Measurements from ENCODE around the gene NPAT.
A peak's percentile ranks its signal among the peaks of the same experiment; 100 is the strongest.

Gene NPAT

GRCh38 chr11:108233277-108233945 is 11.0 kb upstream of the NPAT start:
- Histone ChIP-seq H3K27ac (no peak overlapping the region), H3K27me3 (ENCODE audit: insufficient read depth, low read depth, severe bottlenecking) (no peaks in the 10 kb centered on the region), H3K36me3 (peaks cover 51% of the 10 kb centered on the region), H3K9me3 (ENCODE audit: severe bottlenecking) (no peaks in the 10 kb centered on the region), H3K4me3 (ENCODE audit: low read depth, low read length) (no peak overlapping the region)
- DNase-seq, result no peak
- TF ChIP-seq CTCF (IDR thresholded peaks at IDR 0.05; ENCODE audit: low read depth, low read length), result no peak

- Histone ChIP-seq H3K4me3 (ENCODE audit: low read depth, low read length) (no peak overlapping the region), H3K27ac (no peak overlapping the region)
- no peak for TF ChIP-seq CTCF (IDR thresholded peaks at IDR 0.05; ENCODE audit: low read depth, low read length)
These were observed 5.8 kb upstream of the NPAT start for GRCh38 chr11:108228251-108228650.

GRCh38 chr11:108226036-108226435 is 3.6 kb upstream of the NPAT start:
- no peak overlapping the region for H3K4me3 ChIP-seq (ENCODE audit: low read depth, low read length)

More at GRCh38 chr11:108228251-108228650, 5.8 kb upstream of the NPAT start:
- peaks cover 39% of the 10 kb centered on the region for H3K36me3 ChIP-seq
- H3K9me3 ChIP-seq (ENCODE audit: severe bottlenecking), result no peaks in the 10 kb centered on the region
- no peak for DNase-seq
- no peaks in the 10 kb centered on the region for H3K27me3 ChIP-seq (ENCODE audit: insufficient read depth, low read depth, severe bottlenecking)

GRCh38 chr11:108224911-108225786 is 2.7 kb upstream of the NPAT start:
- peaks cover 19% of the 10 kb centered on the region for H3K36me3 ChIP-seq
- TF ChIP-seq CTCF (IDR thresholded peaks at IDR 0.05; ENCODE audit: low read depth, low read length), result no peak

More at GRCh38 chr11:108226036-108226435, 3.6 kb upstream of the NPAT start:
- peaks cover 25% of the 10 kb centered on the region for H3K36me3 ChIP-seq
- no peaks in the 10 kb centered on the region for H3K9me3 ChIP-seq (ENCODE audit: severe bottlenecking)
- DNase-seq, result no peak
- no peak overlapping the region for H3K27ac ChIP-seq
- TF ChIP-seq CTCF (IDR thresholded peaks at IDR 0.05; ENCODE audit: low read depth, low read length), result no peak
- no peaks in the 10 kb centered on the region for H3K27me3 ChIP-seq (ENCODE audit: insufficient read depth, low read depth, severe bottlenecking)

GRCh38 chr11:108224366-108224765 is 1.9 kb upstream of the NPAT start:
- H3K27ac ChIP-seq, result no peak overlapping the region; the same call in 1 of the 2 replicates
- DNase-seq, result no peak

More at GRCh38 chr11:108224911-108225786, 2.7 kb upstream of the NPAT start:
- H3K27me3 ChIP-seq (ENCODE audit: insufficient read depth, low read depth, severe bottlenecking), result no peaks in the 10 kb centered on the region
- DNase-seq, result no peak
- H3K27ac ChIP-seq, result no peak overlapping the region
- no peak overlapping the region for H3K4me3 ChIP-seq (ENCODE audit: low read depth, low read length)
- no peaks in the 10 kb centered on the region for H3K9me3 ChIP-seq (ENCODE audit: severe bottlenecking)

More at GRCh38 chr11:108224366-108224765, 1.9 kb upstream of the NPAT start:
- Histone ChIP-seq H3K36me3 (peaks cover 19% of the 10 kb centered on the region), H3K9me3 (ENCODE audit: severe bottlenecking) (no peaks in the 10 kb centered on the region), H3K27me3 (ENCODE audit: insufficient read depth, low read depth, severe bottlenecking) (no peaks in the 10 kb centered on the region), H3K4me3 (ENCODE audit: low read depth, low read length) (peak overlapping the region; percentile 89)
- TF ChIP-seq CTCF (IDR thresholded peaks at IDR 0.05; ENCODE audit: low read depth, low read length), result no peak

Measured in WERI-Rb-1 (cell line).